ENCODE data around the gene PLCG1. TPM values are rescaled to one million over a fixed set of nuclear protein-coding genes. Genes with fewer than 3 reads are reported as not detected.

Gene PLCG1
- total and polyA plus RNA-seq, 9 of the 15 experiments (the other 6 are each of a cell fraction or from before 2014, with no cell fraction given): 1.7 to 67.0 (median 34.8) TPM

DNA sequence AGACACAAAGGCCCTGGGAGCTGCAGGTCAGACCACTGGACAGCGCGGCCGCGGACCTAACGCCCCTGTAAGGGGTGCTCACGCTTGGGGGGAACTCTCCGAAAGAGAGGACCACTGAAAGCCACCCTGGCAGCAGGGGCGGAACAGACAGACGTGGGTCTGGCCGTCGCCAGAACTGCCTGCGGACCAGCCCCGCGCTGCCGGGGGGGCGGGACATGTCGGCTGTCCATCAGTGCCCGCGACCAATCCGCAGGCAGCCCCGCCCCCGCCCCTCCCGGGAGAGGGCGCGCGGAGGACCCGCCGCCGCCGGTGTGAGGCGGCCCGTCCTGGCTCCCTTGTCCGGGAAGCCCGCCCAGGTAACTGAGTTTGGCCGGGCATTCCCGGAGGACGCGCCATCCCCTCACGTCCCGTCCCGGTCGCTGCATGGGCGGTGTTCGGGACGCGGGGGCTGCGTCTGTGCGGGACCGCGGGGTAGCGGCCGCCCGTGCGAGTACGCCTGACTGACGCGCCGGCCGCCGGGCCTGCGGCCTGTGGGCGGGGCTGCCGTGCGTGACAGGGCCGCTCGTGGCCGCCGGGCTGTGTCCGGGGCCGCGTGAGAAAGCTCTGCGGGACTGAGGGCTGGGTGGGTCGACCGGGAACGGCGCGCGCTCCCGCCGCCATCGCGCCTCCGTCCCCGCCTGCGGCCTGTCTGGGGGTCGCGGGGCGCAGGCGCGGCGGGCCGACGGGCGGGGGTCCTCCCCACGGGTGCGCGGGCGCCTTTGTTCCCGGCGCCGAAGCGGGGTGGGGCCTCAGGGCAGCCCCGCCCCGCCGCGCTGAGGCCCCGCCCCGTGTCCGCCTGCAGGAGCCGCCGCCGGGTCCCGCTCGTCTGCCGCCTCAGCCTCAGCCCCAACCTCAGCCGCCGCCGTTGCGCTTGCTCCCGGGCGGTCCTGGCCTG, at the start of gene PLCG1 (continued):
- TF ChIP-seq, protein P1, sequence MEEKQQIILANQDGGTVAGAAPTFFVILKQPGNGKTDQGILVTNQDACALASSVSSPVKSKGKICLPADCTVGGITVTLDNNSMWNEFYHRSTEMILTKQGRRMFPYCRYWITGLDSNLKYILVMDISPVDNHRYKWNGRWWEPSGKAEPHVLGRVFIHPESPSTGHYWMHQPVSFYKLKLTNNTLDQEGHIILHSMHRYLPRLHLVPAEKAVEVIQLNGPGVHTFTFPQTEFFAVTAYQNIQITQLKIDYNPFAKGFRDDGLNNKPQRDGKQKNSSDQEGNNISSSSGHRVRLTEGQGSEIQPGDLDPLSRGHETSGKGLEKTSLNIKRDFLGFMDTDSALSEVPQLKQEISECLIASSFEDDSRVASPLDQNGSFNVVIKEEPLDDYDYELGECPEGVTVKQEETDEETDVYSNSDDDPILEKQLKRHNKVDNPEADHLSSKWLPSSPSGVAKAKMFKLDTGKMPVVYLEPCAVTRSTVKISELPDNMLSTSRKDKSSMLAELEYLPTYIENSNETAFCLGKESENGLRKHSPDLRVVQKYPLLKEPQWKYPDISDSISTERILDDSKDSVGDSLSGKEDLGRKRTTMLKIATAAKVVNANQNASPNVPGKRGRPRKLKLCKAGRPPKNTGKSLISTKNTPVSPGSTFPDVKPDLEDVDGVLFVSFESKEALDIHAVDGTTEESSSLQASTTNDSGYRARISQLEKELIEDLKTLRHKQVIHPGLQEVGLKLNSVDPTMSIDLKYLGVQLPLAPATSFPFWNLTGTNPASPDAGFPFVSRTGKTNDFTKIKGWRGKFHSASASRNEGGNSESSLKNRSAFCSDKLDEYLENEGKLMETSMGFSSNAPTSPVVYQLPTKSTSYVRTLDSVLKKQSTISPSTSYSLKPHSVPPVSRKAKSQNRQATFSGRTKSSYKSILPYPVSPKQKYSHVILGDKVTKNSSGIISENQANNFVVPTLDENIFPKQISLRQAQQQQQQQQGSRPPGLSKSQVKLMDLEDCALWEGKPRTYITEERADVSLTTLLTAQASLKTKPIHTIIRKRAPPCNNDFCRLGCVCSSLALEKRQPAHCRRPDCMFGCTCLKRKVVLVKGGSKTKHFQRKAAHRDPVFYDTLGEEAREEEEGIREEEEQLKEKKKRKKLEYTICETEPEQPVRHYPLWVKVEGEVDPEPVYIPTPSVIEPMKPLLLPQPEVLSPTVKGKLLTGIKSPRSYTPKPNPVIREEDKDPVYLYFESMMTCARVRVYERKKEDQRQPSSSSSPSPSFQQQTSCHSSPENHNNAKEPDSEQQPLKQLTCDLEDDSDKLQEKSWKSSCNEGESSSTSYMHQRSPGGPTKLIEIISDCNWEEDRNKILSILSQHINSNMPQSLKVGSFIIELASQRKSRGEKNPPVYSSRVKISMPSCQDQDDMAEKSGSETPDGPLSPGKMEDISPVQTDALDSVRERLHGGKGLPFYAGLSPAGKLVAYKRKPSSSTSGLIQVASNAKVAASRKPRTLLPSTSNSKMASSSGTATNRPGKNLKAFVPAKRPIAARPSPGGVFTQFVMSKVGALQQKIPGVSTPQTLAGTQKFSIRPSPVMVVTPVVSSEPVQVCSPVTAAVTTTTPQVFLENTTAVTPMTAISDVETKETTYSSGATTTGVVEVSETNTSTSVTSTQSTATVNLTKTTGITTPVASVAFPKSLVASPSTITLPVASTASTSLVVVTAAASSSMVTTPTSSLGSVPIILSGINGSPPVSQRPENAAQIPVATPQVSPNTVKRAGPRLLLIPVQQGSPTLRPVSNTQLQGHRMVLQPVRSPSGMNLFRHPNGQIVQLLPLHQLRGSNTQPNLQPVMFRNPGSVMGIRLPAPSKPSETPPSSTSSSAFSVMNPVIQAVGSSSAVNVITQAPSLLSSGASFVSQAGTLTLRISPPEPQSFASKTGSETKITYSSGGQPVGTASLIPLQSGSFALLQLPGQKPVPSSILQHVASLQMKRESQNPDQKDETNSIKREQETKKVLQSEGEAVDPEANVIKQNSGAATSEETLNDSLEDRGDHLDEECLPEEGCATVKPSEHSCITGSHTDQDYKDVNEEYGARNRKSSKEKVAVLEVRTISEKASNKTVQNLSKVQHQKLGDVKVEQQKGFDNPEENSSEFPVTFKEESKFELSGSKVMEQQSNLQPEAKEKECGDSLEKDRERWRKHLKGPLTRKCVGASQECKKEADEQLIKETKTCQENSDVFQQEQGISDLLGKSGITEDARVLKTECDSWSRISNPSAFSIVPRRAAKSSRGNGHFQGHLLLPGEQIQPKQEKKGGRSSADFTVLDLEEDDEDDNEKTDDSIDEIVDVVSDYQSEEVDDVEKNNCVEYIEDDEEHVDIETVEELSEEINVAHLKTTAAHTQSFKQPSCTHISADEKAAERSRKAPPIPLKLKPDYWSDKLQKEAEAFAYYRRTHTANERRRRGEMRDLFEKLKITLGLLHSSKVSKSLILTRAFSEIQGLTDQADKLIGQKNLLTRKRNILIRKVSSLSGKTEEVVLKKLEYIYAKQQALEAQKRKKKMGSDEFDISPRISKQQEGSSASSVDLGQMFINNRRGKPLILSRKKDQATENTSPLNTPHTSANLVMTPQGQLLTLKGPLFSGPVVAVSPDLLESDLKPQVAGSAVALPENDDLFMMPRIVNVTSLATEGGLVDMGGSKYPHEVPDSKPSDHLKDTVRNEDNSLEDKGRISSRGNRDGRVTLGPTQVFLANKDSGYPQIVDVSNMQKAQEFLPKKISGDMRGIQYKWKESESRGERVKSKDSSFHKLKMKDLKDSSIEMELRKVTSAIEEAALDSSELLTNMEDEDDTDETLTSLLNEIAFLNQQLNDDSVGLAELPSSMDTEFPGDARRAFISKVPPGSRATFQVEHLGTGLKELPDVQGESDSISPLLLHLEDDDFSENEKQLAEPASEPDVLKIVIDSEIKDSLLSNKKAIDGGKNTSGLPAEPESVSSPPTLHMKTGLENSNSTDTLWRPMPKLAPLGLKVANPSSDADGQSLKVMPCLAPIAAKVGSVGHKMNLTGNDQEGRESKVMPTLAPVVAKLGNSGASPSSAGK (IDR thresholded peaks at IDR 0.05): peak; percentile 78
- TF ChIP-seq, protein P2, sequence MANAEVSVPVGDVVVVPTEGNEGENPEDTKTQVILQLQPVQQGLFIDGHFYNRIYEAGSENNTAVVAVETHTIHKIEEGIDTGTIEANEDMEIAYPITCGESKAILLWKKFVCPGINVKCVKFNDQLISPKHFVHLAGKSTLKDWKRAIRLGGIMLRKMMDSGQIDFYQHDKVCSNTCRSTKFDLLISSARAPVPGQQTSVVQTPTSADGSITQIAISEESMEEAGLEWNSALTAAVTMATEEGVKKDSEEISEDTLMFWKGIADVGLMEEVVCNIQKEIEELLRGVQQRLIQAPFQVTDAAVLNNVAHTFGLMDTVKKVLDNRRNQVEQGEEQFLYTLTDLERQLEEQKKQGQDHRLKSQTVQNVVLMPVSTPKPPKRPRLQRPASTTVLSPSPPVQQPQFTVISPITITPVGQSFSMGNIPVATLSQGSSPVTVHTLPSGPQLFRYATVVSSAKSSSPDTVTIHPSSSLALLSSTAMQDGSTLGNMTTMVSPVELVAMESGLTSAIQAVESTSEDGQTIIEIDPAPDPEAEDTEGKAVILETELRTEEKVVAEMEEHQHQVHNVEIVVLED (CRISPR knock-in tag; IDR thresholded peaks at IDR 0.05): peak; percentile 61; the same call in 1 of the 2 replicates
- TF ChIP-seq HCFC1 (IDR thresholded peaks at IDR 0.05; ENCODE audit: low read depth, low read length) (peak; percentile 4; the same call in 1 of the 2 replicates), MCM3 (IDR thresholded peaks at IDR 0.05) (no peak), TAF1 (IDR thresholded peaks at IDR 0.05; ENCODE audit: control insufficient read depth, extremely low read depth, insufficient read depth, low read length, severe bottlenecking) (peak; percentile 52), ZFX (CRISPR knock-in tag; IDR thresholded peaks at IDR 0.05) (peak; percentile 90), TAF9B (IDR thresholded peaks at IDR 0.05; ENCODE audit: partially characterized antibody) (no peak)
- TF ChIP-seq, protein P3, sequence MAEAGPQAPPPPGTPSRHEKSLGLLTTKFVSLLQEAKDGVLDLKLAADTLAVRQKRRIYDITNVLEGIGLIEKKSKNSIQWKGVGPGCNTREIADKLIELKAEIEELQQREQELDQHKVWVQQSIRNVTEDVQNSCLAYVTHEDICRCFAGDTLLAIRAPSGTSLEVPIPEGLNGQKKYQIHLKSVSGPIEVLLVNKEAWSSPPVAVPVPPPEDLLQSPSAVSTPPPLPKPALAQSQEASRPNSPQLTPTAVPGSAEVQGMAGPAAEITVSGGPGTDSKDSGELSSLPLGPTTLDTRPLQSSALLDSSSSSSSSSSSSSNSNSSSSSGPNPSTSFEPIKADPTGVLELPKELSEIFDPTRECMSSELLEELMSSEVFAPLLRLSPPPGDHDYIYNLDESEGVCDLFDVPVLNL (CRISPR knock-in tag; IDR thresholded peaks at IDR 0.05; ENCODE audit: low read depth): 0 out of 2 replicates have a peak, but pooled peaks have one; percentile 61
- TF ChIP-seq, protein P4, sequence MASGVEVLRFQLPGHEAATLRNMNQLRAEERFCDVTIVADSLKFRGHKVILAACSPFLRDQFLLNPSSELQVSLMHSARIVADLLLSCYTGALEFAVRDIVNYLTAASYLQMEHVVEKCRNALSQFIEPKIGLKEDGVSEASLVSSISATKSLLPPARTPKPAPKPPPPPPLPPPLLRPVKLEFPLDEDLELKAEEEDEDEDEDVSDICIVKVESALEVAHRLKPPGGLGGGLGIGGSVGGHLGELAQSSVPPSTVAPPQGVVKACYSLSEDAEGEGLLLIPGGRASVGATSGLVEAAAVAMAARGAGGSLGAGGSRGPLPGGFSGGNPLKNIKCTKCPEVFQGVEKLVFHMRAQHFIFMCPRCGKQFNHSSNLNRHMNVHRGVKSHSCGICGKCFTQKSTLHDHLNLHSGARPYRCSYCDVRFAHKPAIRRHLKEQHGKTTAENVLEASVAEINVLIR (CRISPR knock-in tag; IDR thresholded peaks at IDR 0.05): no peak
